Parathyroid adenoma (tissue), 2 donors: ENCODE measurements around the gene NMRAL1.

Experiments
- H2AFZ ChIP-seq: fragments of 300-600 bp; sonication (generic); one replicate; pipeline ENCODE4 v1.7.0; 2017; ENCODE audit warnings: antibody characterized with exemption, mild to moderate bottlenecking
- H3K27ac ChIP-seq: fragments of 300-600 bp; sonication (generic); one replicate; pipeline ENCODE4 v1.7.0; 2017
- H3K27me3 ChIP-seq: fragments of 300-600 bp; sonication (generic); one replicate; pipeline ENCODE4 v1.7.0; 2017; ENCODE audit warnings: low read length; ENCODE audit not compliant: control insufficient read depth, insufficient read depth
- H3K36me3 ChIP-seq: fragments of 300-600 bp; sonication (generic); one replicate; pipeline ENCODE4 v1.7.0; 2017; ENCODE audit warnings: low read length; ENCODE audit not compliant: control insufficient read depth, insufficient read depth
- H3K4me1 ChIP-seq: fragments of 300-600 bp; sonication (generic); one replicate; pipeline ENCODE4 v1.7.0; 2017; ENCODE audit warnings: control low read depth
- H3K4me2 ChIP-seq: fragments of 300-600 bp; sonication (generic); one replicate; pipeline ENCODE4 v1.7.0; 2017; ENCODE audit warnings: low read length
- H3K4me3 ChIP-seq: fragments of 300-600 bp; sonication (generic); one replicate; pipeline ENCODE4 v1.7.0; 2017; ENCODE audit warnings: low read depth, low read length
- H3K79me2 ChIP-seq: fragments of 300-600 bp; sonication (generic); one replicate; pipeline ENCODE4 v1.7.0; 2017; ENCODE audit warnings: control low read depth
- H3K9ac ChIP-seq: fragments of 300-600 bp; sonication (generic); one replicate; pipeline ENCODE4 v1.7.0; 2017; ENCODE audit warnings: mild to moderate bottlenecking
- H3K9me3 ChIP-seq: fragments of 300-600 bp; sonication (generic); one replicate; pipeline ENCODE4 v1.7.0; 2017; ENCODE audit warnings: low read length; ENCODE audit not compliant: control insufficient read depth
- TF ChIP-seq, protein P1 (sequence below): fragments of 300-600 bp; sonication (generic); IDR thresholded peaks from one replicate; pipeline ENCODE4 v1.7.0; 2017; ENCODE audit warnings: antibody characterized with exemption, mild to moderate bottlenecking
- donor health status: primary hyperparathyroidism.

NMRAL1 gene

DNA sequence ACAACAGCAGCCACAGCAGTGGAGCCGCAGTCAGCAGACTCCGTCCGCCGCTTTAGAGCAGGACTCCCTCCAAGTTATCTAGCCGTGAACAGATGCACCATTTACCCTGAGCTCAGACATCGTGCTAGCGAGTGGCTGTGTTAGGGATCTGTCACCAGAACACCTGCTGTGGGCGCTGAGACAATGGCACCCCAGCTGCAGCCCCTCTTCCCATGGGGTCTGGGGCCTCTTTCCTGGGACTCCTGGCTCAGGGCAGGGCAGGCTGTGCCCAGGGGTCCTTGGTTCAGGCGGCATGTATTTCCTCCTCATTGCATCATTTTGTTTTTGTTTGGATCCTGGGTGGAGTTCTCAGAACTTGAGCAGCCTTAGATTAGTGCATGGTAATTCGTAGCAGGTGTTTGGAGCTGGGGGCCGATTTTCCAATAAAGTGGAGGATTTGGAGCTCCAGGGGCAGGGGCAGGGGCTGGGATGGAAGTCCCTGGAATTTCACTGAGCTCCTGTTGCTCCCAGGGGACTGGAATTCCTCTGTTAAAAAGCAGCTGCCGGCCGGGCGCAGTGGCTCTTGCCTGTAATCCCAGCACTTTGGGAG, 23.4 kb downstream of the NMRAL1 start:
- no peak overlapping the region for H3K9ac ChIP-seq
- TF ChIP-seq, protein P1, sequence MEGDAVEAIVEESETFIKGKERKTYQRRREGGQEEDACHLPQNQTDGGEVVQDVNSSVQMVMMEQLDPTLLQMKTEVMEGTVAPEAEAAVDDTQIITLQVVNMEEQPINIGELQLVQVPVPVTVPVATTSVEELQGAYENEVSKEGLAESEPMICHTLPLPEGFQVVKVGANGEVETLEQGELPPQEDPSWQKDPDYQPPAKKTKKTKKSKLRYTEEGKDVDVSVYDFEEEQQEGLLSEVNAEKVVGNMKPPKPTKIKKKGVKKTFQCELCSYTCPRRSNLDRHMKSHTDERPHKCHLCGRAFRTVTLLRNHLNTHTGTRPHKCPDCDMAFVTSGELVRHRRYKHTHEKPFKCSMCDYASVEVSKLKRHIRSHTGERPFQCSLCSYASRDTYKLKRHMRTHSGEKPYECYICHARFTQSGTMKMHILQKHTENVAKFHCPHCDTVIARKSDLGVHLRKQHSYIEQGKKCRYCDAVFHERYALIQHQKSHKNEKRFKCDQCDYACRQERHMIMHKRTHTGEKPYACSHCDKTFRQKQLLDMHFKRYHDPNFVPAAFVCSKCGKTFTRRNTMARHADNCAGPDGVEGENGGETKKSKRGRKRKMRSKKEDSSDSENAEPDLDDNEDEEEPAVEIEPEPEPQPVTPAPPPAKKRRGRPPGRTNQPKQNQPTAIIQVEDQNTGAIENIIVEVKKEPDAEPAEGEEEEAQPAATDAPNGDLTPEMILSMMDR, result no peak
- no peaks in the 10 kb centered on the region for H3K4me1 ChIP-seq
- no peak overlapping the region for H3K27ac ChIP-seq
- no peak overlapping the region for H3K4me2 ChIP-seq
- no peak overlapping the region for H2AFZ ChIP-seq
- H3K9me3 ChIP-seq, result no peaks in the 10 kb centered on the region
- no peaks in the 10 kb centered on the region for H3K27me3 ChIP-seq
- H3K36me3 ChIP-seq, result no peaks in the 10 kb centered on the region
- H3K4me3 ChIP-seq, result no peak overlapping the region
- H3K79me2 ChIP-seq, result peaks cover 4% of the 10 kb centered on the region

GRCh38 chr16:4450430-4450829, 24.0 kb downstream of the NMRAL1 start:
- H3K27me3 ChIP-seq, result no peaks in the 10 kb centered on the region
- H3K36me3 ChIP-seq, result no peaks in the 10 kb centered on the region
- no peak overlapping the region for H3K4me3 ChIP-seq
- H2AFZ ChIP-seq, result no peak overlapping the region
- TF ChIP-seq, protein P1, result no peak
- no peak overlapping the region for H3K4me2 ChIP-seq
- peaks cover 4% of the 10 kb centered on the region for H3K79me2 ChIP-seq
- no peaks in the 10 kb centered on the region for H3K4me1 ChIP-seq
- no peak overlapping the region for H3K27ac ChIP-seq
- H3K9me3 ChIP-seq, result no peaks in the 10 kb centered on the region
- H3K9ac ChIP-seq, result no peak overlapping the region

GRCh38 chr16:4443986-4444385, 30.4 kb downstream of the NMRAL1 start:
- H3K36me3 ChIP-seq, result no peaks in the 10 kb centered on the region
- H3K9me3 ChIP-seq, result no peaks in the 10 kb centered on the region
- H3K4me3 ChIP-seq, result no peak overlapping the region
- no peaks in the 10 kb centered on the region for H3K27me3 ChIP-seq
- no peak overlapping the region for H2AFZ ChIP-seq
- TF ChIP-seq, protein P1, result no peak
- no peak overlapping the region for H3K27ac ChIP-seq
- H3K4me2 ChIP-seq, result no peak overlapping the region
- H3K4me1 ChIP-seq, result no peaks in the 10 kb centered on the region
- peaks cover 2% of the 10 kb centered on the region for H3K79me2 ChIP-seq
- H3K9ac ChIP-seq, result no peak overlapping the region

GRCh38 chr16:4443271-4443670, 31.2 kb downstream of the NMRAL1 start:
- Histone ChIP-seq H3K4me2 (no peak overlapping the region), H3K36me3 (no peaks in the 10 kb centered on the region), H2AFZ (no peak overlapping the region), H3K79me2 (peaks cover 2% of the 10 kb centered on the region), H3K4me3 (no peak overlapping the region), H3K4me1 (no peaks in the 10 kb centered on the region), H3K27ac (no peak overlapping the region), H3K9ac (no peak overlapping the region), H3K9me3 (no peaks in the 10 kb centered on the region), H3K27me3 (no peaks in the 10 kb centered on the region)
- TF ChIP-seq, protein P1, result no peak

DNA sequence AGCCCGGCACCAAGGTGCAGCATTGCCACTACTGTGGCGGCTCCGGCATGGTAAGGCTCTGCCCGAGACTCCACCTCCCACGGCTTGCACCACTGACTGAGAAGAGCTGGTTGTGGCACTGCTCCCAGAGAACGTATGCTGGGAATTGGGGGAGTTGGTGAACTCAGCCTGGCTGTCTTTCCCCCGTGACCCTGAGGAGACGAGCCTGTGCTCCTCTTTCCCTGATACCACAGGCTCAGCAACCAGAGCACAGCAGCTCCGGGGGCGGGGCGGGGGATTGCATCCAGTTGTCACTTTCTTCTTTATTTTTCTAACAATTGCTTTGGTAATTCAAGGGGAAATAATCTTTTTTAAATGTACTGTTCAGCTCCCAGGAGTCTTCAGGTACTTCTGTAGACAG, 32.1 kb downstream of the NMRAL1 start:
- no peak overlapping the region for H3K4me3 ChIP-seq
- H3K79me2 ChIP-seq, result peaks cover 4% of the 10 kb centered on the region
- H2AFZ ChIP-seq, result no peak overlapping the region
- no peak overlapping the region for H3K9ac ChIP-seq
- no peak overlapping the region for H3K27ac ChIP-seq
- H3K27me3 ChIP-seq, result no peaks in the 10 kb centered on the region
- no peaks in the 10 kb centered on the region for H3K36me3 ChIP-seq
- no peak overlapping the region for H3K4me2 ChIP-seq
- TF ChIP-seq, protein P1, result no peak
- no peaks in the 10 kb centered on the region for H3K4me1 ChIP-seq
- no peaks in the 10 kb centered on the region for H3K9me3 ChIP-seq
